ENCODE data around the gene WDFY4. TPM values are rescaled to one million over a fixed set of nuclear protein-coding genes. Genes with fewer than 3 reads are reported as not detected.

WDFY4 gene
- polyA plus RNA-seq, 1 of the 3 experiments (the other 2 are of a cell fraction) = not detected

GRCh38 chr10:48883701-48884100 lies 199.0 kb downstream of the WDFY4 start:
- Histone ChIP-seq H3K4me3 (ENCODE audit: low read depth in 2 of 2, low read length in 1 of 2) (no peak overlapping the region), H3K4me2 (no peak overlapping the region), H3K9me3 (no peaks in the 10 kb centered on the region), H3K27ac (ENCODE audit: low read depth in 2 of 2, low read length in 1 of 2) (no peak overlapping the region), H3K27me3 (ENCODE audit: insufficient read depth) (no peaks in the 10 kb centered on the region), H3K9me2 (no peaks in the 10 kb centered on the region), H3K4me1 (ENCODE audit: control insufficient read depth in 1 of 2, insufficient read depth in 2 of 2, low read depth in 1 of 2, low read length in 1 of 2) (no peaks in the 10 kb centered on the region; a peak in 1 of 4 replicates), H4K20me1 (ENCODE audit: insufficient read depth) (no peaks in the 10 kb centered on the region), H3K9ac (no peak overlapping the region), H3F3A (replicated peaks; ENCODE audit: insufficient read depth) (no peaks in the 10 kb centered on the region), H2AFZ (ENCODE audit: low read depth) (no peak overlapping the region), H3K79me2 (ENCODE audit: insufficient read depth) (no peaks in the 10 kb centered on the region), H3K36me3 (replicated peaks in 1 of 2; ENCODE audit: control insufficient read depth in 1 of 2, insufficient read depth in 2 of 2, low read length in 1 of 2) (no peaks in the 10 kb centered on the region)
- DNase-seq = no peak
- CTCF ChIA-PET = interaction anchor here (0.8 to 3.7 kb wide), 8 partner anchors 11 to 635 kb away, joined by 3 to 22 read pairs (median 4); no protein-coding TSS in a partner anchor
- WGBS (ENCODE audit: low lambda C conversion rate) = 10% methylated on average over 4 of the region's 4 CpGs
- POLR2A ChIA-PET = no interaction called here
- no peak for TF ChIP-seq RCOR1 (IDR thresholded peaks at IDR 0.05; ENCODE audit: low read length)

GRCh38 chr10:48884179-48885045 lies 199.7 kb downstream of the WDFY4 start:
- Histone ChIP-seq H3K9ac (no peak overlapping the region), H3K79me2 (ENCODE audit: insufficient read depth) (no peaks in the 10 kb centered on the region), H3K36me3 (replicated peaks in 1 of 2; ENCODE audit: control insufficient read depth in 1 of 2, insufficient read depth in 2 of 2, low read length in 1 of 2) (no peaks in the 10 kb centered on the region), H3K4me3 (ENCODE audit: low read depth in 2 of 2, low read length in 1 of 2) (no peak overlapping the region), H2AFZ (ENCODE audit: low read depth) (no peak overlapping the region), H3F3A (replicated peaks; ENCODE audit: insufficient read depth) (no peaks in the 10 kb centered on the region), H3K27me3 (ENCODE audit: insufficient read depth) (no peaks in the 10 kb centered on the region), H3K9me3 (no peaks in the 10 kb centered on the region), H4K20me1 (ENCODE audit: insufficient read depth) (no peaks in the 10 kb centered on the region), H3K9me2 (no peaks in the 10 kb centered on the region), H3K27ac (ENCODE audit: low read depth in 2 of 2, low read length in 1 of 2) (no peak overlapping the region), H3K4me1 (ENCODE audit: control insufficient read depth in 1 of 2, insufficient read depth in 2 of 2, low read depth in 1 of 2, low read length in 1 of 2) (no peaks in the 10 kb centered on the region; a peak in 1 of 4 replicates), H3K4me2 (no peak overlapping the region)
- no peak for DNase-seq
- CTCF ChIA-PET = interaction anchor here (0.7 to 4.4 kb wide), 28 partner anchors 10 to 637 kb away, joined by 3 to 22 read pairs (median 4); no protein-coding TSS in a partner anchor
- 47% methylated on average over 9 of the region's 9 CpGs for WGBS (ENCODE audit: low lambda C conversion rate)
- POLR2A ChIA-PET = no interaction called here
- TF ChIP-seq ZBTB33 (IDR thresholded peaks at IDR 0.05; ENCODE audit: borderline replicate concordance, low read depth) (no peak), GATA2 (CRISPR knock-in tag; IDR thresholded peaks at IDR 0.05) (no peak), EZH2phosphoT487 (IDR thresholded peaks at IDR 0.05; ENCODE audit: borderline replicate concordance, low read depth) (no peak), TEAD4 (IDR thresholded peaks at IDR 0.05; ENCODE audit: borderline replicate concordance, insufficient read depth) (no peak), RCOR1 (IDR thresholded peaks at IDR 0.05; ENCODE audit: low read length) (no peak), EP300 (IDR thresholded peaks at IDR 0.05; ENCODE audit: borderline replicate concordance in 1 of 2, low read depth in 1 of 2, low read length in 1 of 2) (no peak), CHD2 (IDR thresholded peaks at IDR 0.05; ENCODE audit: low read length, partially characterized antibody) (no peak), NFIC (IDR thresholded peaks at IDR 0.05; ENCODE audit: borderline replicate concordance) (no peak), GABPA (IDR thresholded peaks at IDR 0.05; ENCODE audit: low read depth) (no peak), MAX (IDR thresholded peaks at IDR 0.05; ENCODE audit: low read depth) (no peak), YY1 (IDR thresholded peaks at IDR 0.05; ENCODE audit: low read depth) (no peak), JUND (IDR thresholded peaks at IDR 0.05) (no peak), TCF12 (IDR thresholded peaks at IDR 0.05) (no peak), RXRA (IDR thresholded peaks at IDR 0.05; ENCODE audit: borderline replicate concordance, low read depth) (no peak)
